ENCODE measurements around the gene KDM7A. TPM values are rescaled to one million over a fixed set of nuclear protein-coding genes. Genes with fewer than 3 reads are reported as not detected.

The KDM7A gene
- total RNA-seq, 1 experiment from 2014 or later: 12.4 TPM

DNA sequence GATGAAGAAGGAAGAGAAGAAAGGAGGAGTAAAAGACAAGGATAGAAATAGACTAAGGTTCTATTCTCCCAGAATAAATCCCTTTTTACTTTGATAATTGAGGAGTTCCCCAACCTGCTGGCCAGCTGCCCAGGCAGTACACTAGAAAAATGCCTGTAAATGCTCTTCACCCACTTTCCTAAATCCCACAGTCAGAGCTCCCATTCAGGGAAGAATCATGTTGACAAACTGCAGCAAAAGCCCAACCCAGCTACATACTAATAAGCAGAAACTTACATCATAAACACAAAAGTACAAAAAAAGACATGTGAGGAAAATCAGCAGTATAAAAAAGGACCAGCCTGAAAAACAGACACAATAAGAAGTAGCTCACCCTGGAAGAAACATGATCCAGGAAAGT lies 15.8 kb upstream of the KDM7A start:
- H3K27me3 Mint-ChIP-seq (ENCODE audit: insufficient read depth, unreplicated experiment): peaks cover 34% of the 10 kb centered on the region
- no TSS peak for BruUV-seq (replicated peaks)
- ChIA-PET CTCF (interaction anchor here (0.8 kb wide), 1 partner anchor 101 kb away, joined by 4 read pairs; no protein-coding TSS in a partner anchor), POLR2A (interaction anchor here (0.9 to 5.9 kb wide), 3 partner anchors 14 to 950 kb away, joined by 5 to 31 read pairs (median 5); partner anchors contain the start of gene KDM7A)
- no peak for TF ChIP-seq CTCF (IDR thresholded peaks at IDR 0.05; ENCODE audit: unreplicated experiment)
- H3K4me3 Mint-ChIP-seq (ENCODE audit: unreplicated experiment): no peak overlapping the region
- H3K4me1 Mint-ChIP-seq (ENCODE audit: insufficient read depth, unreplicated experiment): peaks cover 5% of the 10 kb centered on the region
- H3K36me3 Mint-ChIP-seq (ENCODE audit: insufficient read depth, unreplicated experiment): peaks cover 6% of the 10 kb centered on the region
- no peaks in the 10 kb centered on the region for H3K9me3 Mint-ChIP-seq (ENCODE audit: unreplicated experiment)
- intact Hi-C loops (cut with micrococcal nuclease): no loop called here
- no peak for DNase-seq (ENCODE audit: unreplicated experiment)
- H3K27ac Mint-ChIP-seq (ENCODE audit: low read depth, unreplicated experiment): no peak overlapping the region

GRCh38 chr7:140192176-140192575 lies 15.4 kb upstream of the KDM7A start:
- no TSS peak for BruUV-seq (replicated peaks)
- intact Hi-C loops (cut with micrococcal nuclease): no loop called here
- CTCF ChIA-PET: no interaction called here
- Mint-ChIP-seq H3K27me3 (ENCODE audit: insufficient read depth, unreplicated experiment) (peaks cover 34% of the 10 kb centered on the region), H3K9me3 (ENCODE audit: unreplicated experiment) (no peaks in the 10 kb centered on the region), H3K36me3 (ENCODE audit: insufficient read depth, unreplicated experiment) (peaks cover 6% of the 10 kb centered on the region), H3K4me3 (ENCODE audit: unreplicated experiment) (no peak overlapping the region), H3K27ac (ENCODE audit: low read depth, unreplicated experiment) (no peak overlapping the region), H3K4me1 (ENCODE audit: insufficient read depth, unreplicated experiment) (peaks cover 5% of the 10 kb centered on the region)
- DNase-seq (ENCODE audit: unreplicated experiment): no peak
- no peak for TF ChIP-seq CTCF (IDR thresholded peaks at IDR 0.05; ENCODE audit: unreplicated experiment)
- POLR2A ChIA-PET: interaction anchor here (1.6 to 5.9 kb wide), 2 partner anchors 14 to 123 kb away, joined by 5 to 31 read pairs; partner anchors contain the start of gene KDM7A

GRCh38 chr7:140190588-140190987 lies 13.8 kb upstream of the KDM7A start:
- peaks cover 5% of the 10 kb centered on the region for H3K4me1 Mint-ChIP-seq (ENCODE audit: insufficient read depth, unreplicated experiment)
- H3K4me3 Mint-ChIP-seq (ENCODE audit: unreplicated experiment): no peak overlapping the region
- no peak for TF ChIP-seq CTCF (IDR thresholded peaks at IDR 0.05; ENCODE audit: unreplicated experiment)
- H3K27me3 Mint-ChIP-seq (ENCODE audit: insufficient read depth, unreplicated experiment): peaks cover 44% of the 10 kb centered on the region
- no peak overlapping the region for H3K27ac Mint-ChIP-seq (ENCODE audit: low read depth, unreplicated experiment)
- intact Hi-C loops (cut with micrococcal nuclease): no loop called here
- ChIA-PET POLR2A (interaction anchor here (5.9 kb wide), 1 partner anchor 12 kb away, joined by 31 read pairs; the partner anchor contains the start of gene KDM7A), CTCF (interaction anchor here (0.6 to 0.8 kb wide), 2 partner anchors 12 to 13 kb away, joined by 3 to 4 read pairs; no protein-coding TSS in a partner anchor)
- BruUV-seq (replicated peaks): no TSS peak
- H3K9me3 Mint-ChIP-seq (ENCODE audit: unreplicated experiment): no peaks in the 10 kb centered on the region
- DNase-seq (ENCODE audit: unreplicated experiment): no peak
- H3K36me3 Mint-ChIP-seq (ENCODE audit: insufficient read depth, unreplicated experiment): peaks cover 6% of the 10 kb centered on the region

DNA sequence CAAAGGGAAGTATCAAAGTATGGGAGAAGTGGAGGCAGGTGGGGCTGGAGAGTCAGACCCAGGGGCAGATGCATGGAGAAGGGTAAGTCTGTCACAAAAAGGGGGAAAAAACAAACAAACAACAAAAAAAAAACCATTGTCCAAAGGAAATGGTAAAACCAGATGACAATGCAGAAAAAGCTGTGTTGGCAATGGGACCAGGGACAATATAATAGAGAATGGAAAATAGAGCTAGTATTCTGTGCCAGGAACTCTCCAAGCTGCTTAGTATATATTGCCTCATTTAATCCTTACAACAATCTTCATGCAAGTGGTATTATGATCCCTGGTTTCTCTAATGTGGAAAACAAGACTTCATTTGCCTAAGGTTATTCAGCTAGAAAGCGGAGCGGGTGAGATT lies 13.1 kb upstream of the KDM7A start:
- H3K27me3 Mint-ChIP-seq (ENCODE audit: insufficient read depth, unreplicated experiment): peaks cover 50% of the 10 kb centered on the region
- peaks cover 5% of the 10 kb centered on the region for H3K4me1 Mint-ChIP-seq (ENCODE audit: insufficient read depth, unreplicated experiment)
- H3K27ac Mint-ChIP-seq (ENCODE audit: low read depth, unreplicated experiment): no peak overlapping the region
- H3K36me3 Mint-ChIP-seq (ENCODE audit: insufficient read depth, unreplicated experiment): peaks cover 6% of the 10 kb centered on the region
- intact Hi-C loops (cut with micrococcal nuclease): no loop called here
- no TSS peak for BruUV-seq (replicated peaks)
- ChIA-PET CTCF (interaction anchor here (0.6 kb wide), 1 partner anchor 14 kb away, joined by 3 read pairs; no protein-coding TSS in a partner anchor), POLR2A (interaction anchor here (5.9 kb wide), 1 partner anchor 12 kb away, joined by 31 read pairs; the partner anchor contains the start of gene KDM7A)
- no peak overlapping the region for H3K4me3 Mint-ChIP-seq (ENCODE audit: unreplicated experiment)
- no peaks in the 10 kb centered on the region for H3K9me3 Mint-ChIP-seq (ENCODE audit: unreplicated experiment)
- TF ChIP-seq CTCF (IDR thresholded peaks at IDR 0.05; ENCODE audit: unreplicated experiment): no peak
- DNase-seq (ENCODE audit: unreplicated experiment): no peak

Measured in MCF 10A (cell line).